K562 (cell line): ENCODE results near the gene IFNAR2. TPM values are rescaled to one million over a fixed set of nuclear protein-coding genes. Genes with fewer than 3 reads are reported as not detected.

ENCODE experiments used
- CHD1 ChIP-seq: fragments of 200-600 bp; sonication (generic); IDR thresholded peaks from one replicate; pipeline ENCODE4 v1.6.1; 2012; ENCODE audit warnings: mild to moderate bottlenecking, moderate library complexity, low read length, inconsistent platforms
- ERF ChIP-seq: fragments of 450-650 bp; formaldehyde crosslinking; IDR thresholded peaks from 2 replicates; pipeline ENCODE4 v1.4.0; 2020; ENCODE audit warnings: mild to moderate bottlenecking, mixed read lengths
- FOSL1 ChIP-seq: fragments of 200-800 bp; sonication (Bioruptor generic); conservative IDR thresholded peaks from 2 replicates; pipeline ENCODE4 v1.6.1; 2016; ENCODE audit warnings: missing genetic modification characterization, missing compliant biosample characterization
- GABPA ChIP-seq: fragments of 200-800 bp; sonication (Bioruptor generic); conservative IDR thresholded peaks from 2 replicates; pipeline ENCODE4 v1.6.1; 2016; ENCODE audit warnings: low read depth, missing genetic modification characterization, missing compliant biosample characterization
- HDAC1 ChIP-seq, 2 experiments: fragments of 450-650 bp; IDR thresholded peaks; 2 replicates each; pipeline ENCODE4 v1.6.1; 2016 to 2017; ENCODE audit warnings: inconsistent platforms in 1 of 2, mild to moderate bottlenecking in 1 of 2, moderate library complexity in 1 of 2
- KAT7 ChIP-seq: sonication (generic); formaldehyde crosslinking; IDR thresholded peaks from 2 replicates; pipeline ENCODE4 v1.8.0; 2022; ENCODE audit warnings: missing genetic modification reagents, mild to moderate bottlenecking, borderline replicate concordance
- L3MBTL2 ChIP-seq: fragments of 450-650 bp; IDR thresholded peaks from 2 replicates; pipeline ENCODE4 v1.6.1; 2016; ENCODE audit warnings: mild to moderate bottlenecking, moderate library complexity
- LCOR ChIP-seq: sonication (generic); formaldehyde crosslinking; IDR thresholded peaks from 2 replicates; pipeline ENCODE4 v1.8.0; 2022; ENCODE audit warnings: mild to moderate bottlenecking, missing genetic modification reagents
- MEF2D ChIP-seq: conservative IDR thresholded peaks from 2 replicates; pipeline ENCODE4 v1.6.1; 2016; ENCODE audit warnings: low read depth, missing genetic modification characterization, missing compliant biosample characterization
- PURB ChIP-seq: sonication (generic); formaldehyde crosslinking; IDR thresholded peaks from 2 replicates; pipeline ENCODE4 v1.9.0; 2021; ENCODE audit warnings: low read depth, mild to moderate bottlenecking, missing genetic modification reagents
- RAD51 ChIP-seq: fragments of 450-650 bp; IDR thresholded peaks from 2 replicates; pipeline ENCODE4 v1.7.1; 2016; ENCODE audit warnings: low read depth, mild to moderate bottlenecking, borderline replicate concordance
- RBM17 ChIP-seq: fragments of 200-400 bp; formaldehyde crosslinking; IDR thresholded peaks from 2 replicates; pipeline ENCODE4 v1.6.1; 2017; ENCODE audit warnings: low read depth, mild to moderate bottlenecking, low read length, borderline replicate concordance
- SMAD1 ChIP-seq: fragments of 150-350 bp; IDR thresholded peaks from 2 replicates; pipeline ENCODE4 v1.6.1; 2014; ENCODE audit warnings: low read length, low read depth; ENCODE audit not compliant: partially characterized antibody
- SREBF1 ChIP-seq: fragments of 150-350 bp; IDR thresholded peaks from 2 replicates; pipeline ENCODE4 v1.6.1; 2014; ENCODE audit warnings: antibody characterized with exemption, low read depth, low read length, borderline replicate concordance
- SUPT5H ChIP-seq: fragments of 450-650 bp; IDR thresholded peaks from 2 replicates; pipeline ENCODE4 v1.6.1; 2016
- U2AF1 ChIP-seq: fragments of 200-400 bp; formaldehyde crosslinking; optimal IDR thresholded peaks from 2 replicates; pipeline ENCODE3; 2017; ENCODE audit warnings: mild to moderate bottlenecking, low read depth, low read length, moderate library complexity
- ZC3H11A ChIP-seq: IDR thresholded peaks from 2 replicates; pipeline ENCODE4 v1.6.1; 2012; ENCODE audit warnings: low read depth, low read length, improper control_type of control experiment
- ZNF551 ChIP-seq: fragments of 250-450 bp; sonication (Bioruptor Pico); IDR thresholded peaks from 2 replicates; pipeline ENCODE4 v1.5.0; 2021; ENCODE audit warnings: mild to moderate bottlenecking, moderate library complexity
- polyA plus RNA-seq, 8 experiments: library from polyadenylated mRNA; depleted of rRNA in 4 of 8; stranded (reverse) in 5 of 8; unstranded in 3 of 8; fragments of >200 nt; fragmentation: Nextera tagmentation in 2 of 8; fragmentation: Illumina TruSeq in 1 of 8; extraction: Ambion mirVana in 2 of 8; extraction: Trizol in 1 of 8; gene quantifications; 2 replicates each; pipeline versions ENCODE4 v1.2.1 to v1.2.3, GENCODE V29; 2011 to 2014; ENCODE audit warnings: inconsistent platforms in 1 of 8, missing spikeins in 1 of 8
- total RNA-seq, 7 experiments: library from RNA; depleted of rRNA in 6 of 7; stranded (reverse); fragments of >200 nt in 6 of 7; fragmentation: Illumina TruSeq in 2 of 7; extraction: Trizol in 2 of 7; gene quantifications; 2 replicates each; pipeline versions ENCODE4 v1.2.1 to v1.2.3, GENCODE V29; 2011 to 2021; ENCODE audit warnings: low replicate concordance in 1 of 7
- TF ChIP-seq, protein P1 (sequence below): sonication (generic); formaldehyde crosslinking; IDR thresholded peaks from 2 replicates; pipeline ENCODE4 v1.8.1; 2023; ENCODE audit warnings: mild to moderate bottlenecking, missing genetic modification reagents, moderate library complexity
- TF ChIP-seq, protein P2 (sequence below), 2 experiments: fragments of 450-650 bp; conservative IDR thresholded peaks; 2 replicates each; pipeline ENCODE4 v1.6.1; 2017; ENCODE audit warnings: mild to moderate bottlenecking in 2 of 2, moderate library complexity in 2 of 2
- TF ChIP-seq, protein P3 (sequence below): sonication (generic); formaldehyde crosslinking; IDR thresholded peaks from 2 replicates; pipeline ENCODE4 v1.4.0; 2020; ENCODE audit warnings: mild to moderate bottlenecking, missing genetic modification reagents
- TF ChIP-seq, protein P4 (sequence below): fragments of 250-450 bp; sonication (Bioruptor Pico); IDR thresholded peaks from 2 replicates; pipeline ENCODE4 v1.8.0; 2022; ENCODE audit warnings: moderate library complexity, mild to moderate bottlenecking, inconsistent platforms

Gene IFNAR2
- total and polyA plus RNA-seq, 9 of the 15 experiments (the other 6 are each of a cell fraction or from before 2014, with no cell fraction given): 1.7 to 48.3 (median 8.4) TPM

DNA sequence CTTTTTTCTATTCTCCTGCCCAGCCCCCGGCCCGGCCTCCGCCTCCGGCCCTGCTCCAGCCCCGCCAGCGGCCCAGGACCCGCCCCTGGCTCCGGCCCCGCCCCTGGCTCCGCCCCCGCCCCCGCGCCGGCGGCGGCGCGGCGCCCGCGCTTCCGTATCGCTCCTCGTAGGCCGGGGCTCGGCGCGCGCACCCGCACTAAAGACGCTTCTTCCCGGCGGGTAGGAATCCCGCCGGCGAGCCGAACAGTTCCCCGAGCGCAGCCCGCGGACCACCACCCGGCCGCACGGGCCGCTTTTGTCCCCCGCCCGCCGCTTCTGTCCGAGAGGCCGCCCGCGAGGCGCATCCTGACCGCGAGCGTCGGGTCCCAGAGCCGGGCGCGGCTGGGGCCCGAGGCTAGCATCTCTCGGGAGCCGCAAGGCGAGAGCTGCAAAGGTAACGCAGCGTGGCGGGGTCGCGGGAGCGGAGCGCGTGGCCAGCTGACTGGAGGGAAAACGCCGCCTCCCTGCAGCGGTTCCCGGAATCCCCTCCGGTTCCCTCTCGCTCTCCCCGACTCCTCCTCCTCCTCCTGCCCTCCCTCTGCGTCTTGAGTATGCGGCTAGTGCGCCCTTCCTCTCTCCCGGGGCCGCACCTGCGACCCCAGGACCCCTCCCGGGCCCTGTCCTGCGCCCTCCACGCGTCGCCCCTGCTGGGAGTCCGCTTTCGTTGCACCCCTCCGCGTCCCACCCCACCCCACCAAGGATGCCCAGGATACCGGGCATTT is at the start of gene IFNAR2 (continued):
- TF ChIP-seq SMAD1 (no peak), L3MBTL2 (peak; percentile 89), RAD51 (no peak), MEF2D (no peak), FOSL1 (tag) (no peak), U2AF1 (peak; percentile 50), ZC3H11A (no peak), SREBF1 (no peak), RBM17 (no peak), HDAC1 (IDR thresholded peaks at IDR 0.05) (peak in 1 of 2 experiments; percentile 59; a peak in 2 of 4 replicates), CHD1 (peak; percentile 28), PURB (CRISPR knock-in tag) (no peak), ERF (CRISPR knock-in tag) (peak; percentile 48; the same call in 1 of the 2 replicates), KAT7 (CRISPR knock-in tag) (peak; percentile 96), LCOR (CRISPR knock-in tag) (0 out of 2 replicates have a peak, but pooled peaks have one; percentile 15), ZNF551 (CRISPR knock-in tag) (no peak), GABPA (tag) (0 out of 2 replicates have a peak, but pooled peaks have one; percentile 17), SUPT5H (peak; percentile 69)
- TF ChIP-seq, protein P1, sequence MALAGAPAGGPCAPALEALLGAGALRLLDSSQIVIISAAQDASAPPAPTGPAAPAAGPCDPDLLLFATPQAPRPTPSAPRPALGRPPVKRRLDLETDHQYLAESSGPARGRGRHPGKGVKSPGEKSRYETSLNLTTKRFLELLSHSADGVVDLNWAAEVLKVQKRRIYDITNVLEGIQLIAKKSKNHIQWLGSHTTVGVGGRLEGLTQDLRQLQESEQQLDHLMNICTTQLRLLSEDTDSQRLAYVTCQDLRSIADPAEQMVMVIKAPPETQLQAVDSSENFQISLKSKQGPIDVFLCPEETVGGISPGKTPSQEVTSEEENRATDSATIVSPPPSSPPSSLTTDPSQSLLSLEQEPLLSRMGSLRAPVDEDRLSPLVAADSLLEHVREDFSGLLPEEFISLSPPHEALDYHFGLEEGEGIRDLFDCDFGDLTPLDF (CRISPR knock-in tag): no peak
- TF ChIP-seq, protein P2, sequence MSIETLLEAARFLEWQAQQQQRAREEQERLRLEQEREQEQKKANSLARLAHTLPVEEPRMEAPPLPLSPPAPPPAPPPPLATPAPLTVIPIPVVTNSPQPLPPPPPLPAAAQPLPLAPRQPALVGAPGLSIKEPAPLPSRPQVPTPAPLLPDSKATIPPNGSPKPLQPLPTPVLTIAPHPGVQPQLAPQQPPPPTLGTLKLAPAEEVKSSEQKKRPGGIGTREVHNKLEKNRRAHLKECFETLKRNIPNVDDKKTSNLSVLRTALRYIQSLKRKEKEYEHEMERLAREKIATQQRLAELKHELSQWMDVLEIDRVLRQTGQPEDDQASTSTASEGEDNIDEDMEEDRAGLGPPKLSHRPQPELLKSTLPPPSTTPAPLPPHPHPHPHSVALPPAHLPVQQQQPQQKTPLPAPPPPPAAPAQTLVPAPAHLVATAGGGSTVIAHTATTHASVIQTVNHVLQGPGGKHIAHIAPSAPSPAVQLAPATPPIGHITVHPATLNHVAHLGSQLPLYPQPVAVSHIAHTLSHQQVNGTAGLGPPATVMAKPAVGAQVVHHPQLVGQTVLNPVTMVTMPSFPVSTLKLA (conservative IDR thresholded peaks at IDR 0.05): peak in 1 of 2 experiments; percentile 12; a peak in 1 of 4 replicates
- TF ChIP-seq, protein P3, sequence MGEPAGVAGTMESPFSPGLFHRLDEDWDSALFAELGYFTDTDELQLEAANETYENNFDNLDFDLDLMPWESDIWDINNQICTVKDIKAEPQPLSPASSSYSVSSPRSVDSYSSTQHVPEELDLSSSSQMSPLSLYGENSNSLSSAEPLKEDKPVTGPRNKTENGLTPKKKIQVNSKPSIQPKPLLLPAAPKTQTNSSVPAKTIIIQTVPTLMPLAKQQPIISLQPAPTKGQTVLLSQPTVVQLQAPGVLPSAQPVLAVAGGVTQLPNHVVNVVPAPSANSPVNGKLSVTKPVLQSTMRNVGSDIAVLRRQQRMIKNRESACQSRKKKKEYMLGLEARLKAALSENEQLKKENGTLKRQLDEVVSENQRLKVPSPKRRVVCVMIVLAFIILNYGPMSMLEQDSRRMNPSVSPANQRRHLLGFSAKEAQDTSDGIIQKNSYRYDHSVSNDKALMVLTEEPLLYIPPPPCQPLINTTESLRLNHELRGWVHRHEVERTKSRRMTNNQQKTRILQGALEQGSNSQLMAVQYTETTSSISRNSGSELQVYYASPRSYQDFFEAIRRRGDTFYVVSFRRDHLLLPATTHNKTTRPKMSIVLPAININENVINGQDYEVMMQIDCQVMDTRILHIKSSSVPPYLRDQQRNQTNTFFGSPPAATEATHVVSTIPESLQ (CRISPR knock-in tag): 0 out of 2 replicates have a peak, but pooled peaks have one; percentile 61
- TF ChIP-seq, protein P4, sequence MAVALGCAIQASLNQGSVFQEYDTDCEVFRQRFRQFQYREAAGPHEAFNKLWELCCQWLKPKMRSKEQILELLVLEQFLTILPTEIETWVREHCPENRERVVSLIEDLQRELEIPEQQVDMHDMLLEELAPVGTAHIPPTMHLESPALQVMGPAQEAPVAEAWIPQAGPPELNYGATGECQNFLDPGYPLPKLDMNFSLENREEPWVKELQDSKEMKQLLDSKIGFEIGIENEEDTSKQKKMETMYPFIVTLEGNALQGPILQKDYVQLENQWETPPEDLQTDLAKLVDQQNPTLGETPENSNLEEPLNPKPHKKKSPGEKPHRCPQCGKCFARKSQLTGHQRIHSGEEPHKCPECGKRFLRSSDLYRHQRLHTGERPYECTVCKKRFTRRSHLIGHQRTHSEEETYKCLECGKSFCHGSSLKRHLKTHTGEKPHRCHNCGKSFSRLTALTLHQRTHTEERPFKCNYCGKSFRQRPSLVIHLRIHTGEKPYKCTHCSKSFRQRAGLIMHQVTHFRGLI: no peak
